Endothelial cell of hepatic sinusoid (primary cell): ENCODE results near the gene C9orf72.

Experiments used
- in situ Hi-C: cut with HindIII; loops from 2 replicates; pipeline ENCODE4 v1.10.0; 2017; ENCODE audit warnings: low sequenced_read_pairs

The C9orf72 gene

GRCh38 chr9:27540502-27540901, 32.8 kb downstream of the C9orf72 start:
- in situ Hi-C loops, result no loop called here

GRCh38 chr9:27539479-27540441, 33.5 kb downstream of the C9orf72 start:
- in situ Hi-C loops, result no loop called here

- in situ Hi-C loops, result no loop called here
These were observed 34.6 kb downstream of the C9orf72 start for GRCh38 chr9:27538647-27539046.

GRCh38 chr9:27537756-27538155, 35.5 kb downstream of the C9orf72 start:
- in situ Hi-C loops, result no loop called here

- in situ Hi-C loops, result no loop called here
These were observed 36.2 kb downstream of the C9orf72 start for GRCh38 chr9:27537027-27537435.

GRCh38 chr9:27536168-27536567, 37.1 kb downstream of the C9orf72 start:
- in situ Hi-C loops, result no loop called here

- in situ Hi-C loops, result no loop called here
These were observed 37.6 kb downstream of the C9orf72 start for GRCh38 chr9:27535701-27536118.

GRCh38 chr9:27534658-27535209, 38.5 kb downstream of the C9orf72 start:
- in situ Hi-C loops, result no loop called here

- in situ Hi-C loops, result no loop called here
These were observed 39.1 kb downstream of the C9orf72 start for GRCh38 chr9:27534131-27534530.

GRCh38 chr9:27533311-27533710, 40.0 kb downstream of the C9orf72 start:
- in situ Hi-C loops, result no loop called here

GRCh38 chr9:27532046-27532445, 41.2 kb downstream of the C9orf72 start:
- in situ Hi-C loops, result no loop called here

- in situ Hi-C loops, result no loop called here
These were observed 42.1 kb downstream of the C9orf72 start for GRCh38 chr9:27530915-27531755.

GRCh38 chr9:27529316-27530278, 43.7 kb downstream of the C9orf72 start, which contains the start of gene MOB3B:
Gene MOB3B (minus strand): TSS chr9:27529814. CDS start chr9:27455550, 74,264 bp downstream.
- in situ Hi-C loops, result loop anchor here (5.0 kb wide), 2 partner anchors 38 to 192 kb away; no protein-coding TSS in a partner anchor

GRCh38 chr9:27528886-27529315, 44.4 kb downstream of the C9orf72 start:
- in situ Hi-C loops, result loop anchor here (5.0 kb wide), 2 partner anchors 38 to 192 kb away; no protein-coding TSS in a partner anchor

GRCh38 chr9:27528076-27528885, 45.0 kb downstream of the C9orf72 start:
- in situ Hi-C loops, result loop anchor here (5.0 kb wide), 2 partner anchors 39 to 191 kb away; no protein-coding TSS in a partner anchor

GRCh38 chr9:27527702-27528075, 45.6 kb downstream of the C9orf72 start:
- in situ Hi-C loops, result loop anchor here (5.0 kb wide), 2 partner anchors 40 to 190 kb away; no protein-coding TSS in a partner anchor

GRCh38 chr9:27524236-27524635, 49.0 kb downstream of the C9orf72 start, which contains the start of gene IFNK:
Gene IFNK (plus strand): TSS chr9:27524290. CDS start chr9:27524337, 47 bp downstream.
- in situ Hi-C loops, result loop anchor here (5.0 kb wide), 1 partner anchor 72 kb away; no protein-coding TSS in a partner anchor

GRCh38 chr9:27523141-27523540, 50.1 kb downstream of the C9orf72 start:
- in situ Hi-C loops, result loop anchor here (5.0 kb wide), 1 partner anchor 71 kb away; no protein-coding TSS in a partner anchor
